Erythroblast (primary cell): ENCODE measurements around the gene FRMD4A.

Experiments used
- GATA1 ChIP-seq: IDR thresholded peaks from 2 replicates; pipeline ENCODE4 v1.6.1; 2011; ENCODE audit warnings: low read depth, mild to moderate bottlenecking, control low read depth, low read length, moderate library complexity
- POLR2A ChIP-seq: IDR thresholded peaks from 2 replicates; pipeline ENCODE4 v1.6.1; 2011; ENCODE audit warnings: mild to moderate bottlenecking, low read length

DNA sequence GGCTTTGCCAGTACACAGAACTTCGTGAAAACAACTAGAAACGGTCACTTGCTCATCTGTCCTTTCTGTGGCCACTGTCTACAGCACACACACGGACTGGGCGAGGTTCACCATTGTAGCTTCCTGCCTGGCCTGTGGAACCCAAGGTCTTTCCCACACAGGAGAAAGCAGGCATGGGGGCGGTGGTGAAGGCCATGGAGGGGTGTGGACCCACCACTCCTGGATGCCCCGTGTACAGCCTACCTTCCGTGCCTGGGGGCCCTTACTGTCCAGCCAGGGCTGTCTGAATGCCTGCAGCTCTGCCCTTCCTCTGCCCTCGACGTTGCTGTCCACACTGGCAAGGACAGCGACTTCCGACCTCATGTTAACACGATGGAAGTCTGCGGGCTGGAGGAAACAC, 635.1 kb downstream of the FRMD4A start:
- TF ChIP-seq POLR2A (no peak), GATA1 (no peak)
